HUES48 (cell line): ENCODE measurements around the gene PHRF1.

Experiments
- H3K27ac ChIP-seq: one replicate; pipeline ENCODE4 v1.7.0; 2013; ENCODE audit warnings: low read depth, low read length, inconsistent platforms
- H3K27me3 ChIP-seq: 2 replicates; pipeline ENCODE4 v1.6.1; 2013; ENCODE audit warnings: mild to moderate bottlenecking, low read length; ENCODE audit not compliant: control insufficient read depth, insufficient read depth
- H3K36me3 ChIP-seq: 2 replicates; pipeline ENCODE4 v1.6.1; 2013; ENCODE audit warnings: low read length; ENCODE audit not compliant: control insufficient read depth, insufficient read depth
- H3K4me1 ChIP-seq: 2 replicates; pipeline ENCODE4 v1.6.1; 2013; ENCODE audit warnings: mild to moderate bottlenecking, low read length; ENCODE audit not compliant: control insufficient read depth, insufficient read depth
- H3K4me3 ChIP-seq: 2 replicates; pipeline ENCODE4 v1.5.1; 2013; ENCODE audit warnings: mild to moderate bottlenecking, low read depth, low read length
- H3K9ac ChIP-seq: 2 replicates; pipeline ENCODE4 v1.6.1; 2013; ENCODE audit warnings: mild to moderate bottlenecking, low read depth, low read length, moderate library complexity
- H3K9me3 ChIP-seq: 2 replicates; pipeline ENCODE4 v1.6.1; 2013; ENCODE audit warnings: low read length; ENCODE audit not compliant: control insufficient read depth, insufficient read depth

The PHRF1 gene

DNA sequence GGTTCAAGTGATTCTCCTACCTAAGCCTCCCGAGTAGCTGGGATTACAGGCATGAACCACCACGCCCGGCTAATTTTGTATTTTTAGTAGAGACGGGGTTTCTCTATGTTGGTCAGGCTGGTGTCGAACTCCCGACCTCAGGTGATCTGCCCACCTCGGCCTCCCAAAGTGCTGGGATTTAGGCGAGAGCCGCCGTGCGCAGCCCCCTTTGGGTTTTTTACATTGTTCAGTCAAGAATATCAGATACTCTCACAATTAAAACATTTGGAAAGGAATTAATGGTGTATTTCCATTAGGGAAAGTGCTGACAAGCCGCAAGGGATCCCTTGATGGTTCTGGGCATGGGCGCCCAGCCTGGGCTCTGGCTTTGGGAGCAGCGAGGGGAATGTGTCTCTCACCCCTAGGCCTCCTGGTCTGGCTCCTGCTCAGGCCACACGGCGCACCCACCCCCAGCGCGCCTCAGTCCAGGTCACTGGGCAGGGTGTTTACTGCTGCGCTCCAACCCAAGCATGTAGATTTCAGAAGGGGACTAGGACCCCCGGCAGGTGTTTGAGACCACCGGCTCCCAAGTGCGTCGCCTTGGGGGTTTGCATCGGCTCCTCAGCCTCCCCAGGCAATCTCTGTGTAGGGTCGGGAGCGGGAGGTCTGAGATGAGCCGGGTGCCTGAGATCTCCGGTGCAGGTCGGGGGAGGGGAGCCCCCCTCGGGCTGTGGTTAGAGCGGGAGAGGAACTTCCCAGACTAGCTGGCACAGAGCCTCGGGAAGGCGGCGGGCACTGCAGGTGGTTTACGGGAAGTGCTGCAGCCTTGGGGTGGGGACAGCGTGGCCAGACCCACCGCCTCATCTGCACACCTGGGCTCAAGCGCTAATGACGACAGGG lies 40.3 kb downstream of the PHRF1 start:
- Histone ChIP-seq H3K4me1 (no peaks in the 10 kb centered on the region), H3K4me3 (peak overlapping the region; percentile 81; the same call in 1 of the 2 replicates), H3K9ac (no peak overlapping the region)

GRCh38 chr11:617199-617911 lies 41.1 kb downstream of the PHRF1 start:
- Histone ChIP-seq H3K9me3 (no peaks in the 10 kb centered on the region), H3K4me3 (no peak overlapping the region), H3K4me1 (no peaks in the 10 kb centered on the region), H3K27me3 (no peaks in the 10 kb centered on the region), H3K27ac (no peak overlapping the region), H3K36me3 (peaks cover 15% of the 10 kb centered on the region), H3K9ac (no peak overlapping the region)

More for the DNA sequence above, 40.3 kb downstream of the PHRF1 start:
- H3K27ac ChIP-seq: no peak overlapping the region
- no peaks in the 10 kb centered on the region for H3K9me3 ChIP-seq
- peaks cover 23% of the 10 kb centered on the region for H3K36me3 ChIP-seq
- H3K27me3 ChIP-seq: no peaks in the 10 kb centered on the region

DNA sequence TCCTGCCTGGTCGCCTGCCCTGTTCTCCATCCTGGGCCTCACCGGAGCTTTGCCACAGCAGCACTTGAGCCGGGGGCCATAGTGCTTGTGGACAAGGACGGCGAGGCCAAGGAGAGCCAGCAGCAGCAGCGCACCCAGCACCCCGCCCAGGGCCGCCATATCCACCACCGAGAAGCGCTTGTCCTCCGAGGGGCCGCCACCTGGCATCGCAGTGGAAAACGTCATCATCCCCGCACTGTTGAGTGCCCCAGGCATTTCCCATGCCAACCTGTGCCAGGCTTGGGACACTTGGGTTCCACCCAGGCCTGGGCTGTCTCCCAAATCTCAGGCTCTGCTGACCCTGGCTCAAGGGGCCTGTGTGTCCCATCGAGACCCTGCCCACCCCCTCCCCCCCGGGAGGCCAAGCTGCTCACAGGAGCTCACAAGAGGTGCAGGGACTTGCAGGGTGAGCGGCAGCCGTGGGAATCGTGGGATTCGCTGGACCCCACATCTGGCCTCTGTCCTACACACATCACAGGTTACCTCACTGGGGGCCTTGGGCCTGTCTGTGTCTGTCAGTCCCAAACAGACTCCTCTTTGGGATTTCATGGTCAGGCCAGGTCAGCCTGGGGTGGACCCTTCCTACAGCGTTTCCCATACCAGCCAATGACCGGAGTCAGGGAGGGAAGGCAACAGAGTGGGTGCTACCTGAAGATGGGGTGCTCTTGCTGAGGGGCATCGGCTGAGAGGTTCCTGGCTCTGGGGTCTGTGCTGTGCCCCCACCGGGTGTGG lies 41.8 kb downstream of the PHRF1 start:
- Histone ChIP-seq H3K27me3 (no peaks in the 10 kb centered on the region), H3K9me3 (no peaks in the 10 kb centered on the region), H3K36me3 (peaks cover 7% of the 10 kb centered on the region; the same call in 1 of the 2 replicates), H3K9ac (no peak overlapping the region), H3K4me1 (no peaks in the 10 kb centered on the region), H3K4me3 (no peak overlapping the region), H3K27ac (no peak overlapping the region)

DNA sequence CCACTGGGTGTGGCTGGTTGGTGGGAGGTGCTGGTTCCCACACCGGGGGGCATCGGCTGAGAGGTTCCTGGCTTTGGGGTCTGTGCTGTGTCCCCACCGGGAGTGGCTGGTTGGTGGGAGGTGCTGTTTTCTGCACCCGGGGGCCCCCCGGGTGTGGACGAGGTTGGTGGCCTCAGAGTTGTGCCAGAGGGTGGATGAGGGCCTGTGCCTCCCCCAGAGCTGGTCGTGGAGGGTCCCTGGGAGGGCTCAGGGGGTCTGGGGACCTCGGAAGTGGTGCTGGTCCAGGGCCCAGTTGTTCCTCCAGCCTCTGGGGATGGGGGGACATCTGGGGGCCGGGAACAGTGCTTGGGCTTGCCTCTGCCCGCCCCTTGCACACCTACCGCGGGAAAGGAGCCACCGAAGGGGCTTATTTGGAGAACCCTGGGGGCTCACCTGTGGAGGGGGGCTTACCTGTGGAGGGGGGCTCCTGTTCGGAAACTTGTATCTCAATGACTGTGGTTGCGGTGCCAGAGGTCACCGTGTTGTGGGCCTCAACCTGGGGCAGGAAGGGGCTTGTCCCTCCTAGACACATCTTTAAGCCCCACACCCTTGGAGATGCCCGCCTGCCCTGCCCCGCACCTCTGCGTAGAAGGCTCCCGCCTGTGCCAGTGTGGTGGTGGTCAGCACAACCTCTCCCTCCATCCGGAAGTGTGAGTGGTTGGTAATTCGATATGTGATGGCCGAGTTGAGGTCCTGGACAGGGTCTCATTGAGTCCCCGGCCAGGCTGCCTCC lies 42.8 kb downstream of the PHRF1 start:
- Histone ChIP-seq H3K4me1 (no peaks in the 10 kb centered on the region), H3K27me3 (no peaks in the 10 kb centered on the region), H3K9ac (no peak overlapping the region)

DNA sequence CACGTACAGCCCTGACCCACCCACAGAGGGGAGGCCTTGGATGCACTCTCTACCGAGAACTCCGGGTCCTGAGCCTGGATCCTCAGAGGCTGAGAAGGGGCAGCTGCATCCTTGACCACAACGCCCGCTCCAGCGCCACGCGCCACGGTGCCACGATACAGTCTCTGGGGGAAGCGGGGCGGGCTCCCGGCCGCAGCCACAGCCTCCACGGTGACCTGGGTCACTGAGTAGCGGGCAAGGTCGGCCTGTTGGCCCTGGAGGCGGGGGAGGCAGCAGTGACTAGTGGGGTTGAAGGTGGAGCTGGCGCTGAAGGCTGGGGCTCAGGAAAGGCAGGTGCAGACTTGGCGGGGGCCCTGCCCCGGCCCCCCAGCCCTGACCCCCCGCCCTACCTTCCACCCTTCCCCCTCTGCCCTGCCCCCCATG lies 43.4 kb downstream of the PHRF1 start:
- H3K27me3 ChIP-seq: no peaks in the 10 kb centered on the region

More for the DNA sequence above, 42.8 kb downstream of the PHRF1 start:
- Histone ChIP-seq H3K4me3 (no peak overlapping the region), H3K27ac (no peak overlapping the region), H3K9me3 (no peaks in the 10 kb centered on the region), H3K36me3 (peaks cover 5% of the 10 kb centered on the region; the same call in 1 of the 2 replicates)

GRCh38 chr11:620201-620600 lies 43.9 kb downstream of the PHRF1 start:
- no peaks in the 10 kb centered on the region for H3K27me3 ChIP-seq
- no peaks in the 10 kb centered on the region for H3K4me1 ChIP-seq
- H3K9me3 ChIP-seq: no peaks in the 10 kb centered on the region
- no peak overlapping the region for H3K9ac ChIP-seq
- no peaks in the 10 kb centered on the region; the same call in 1 of the 2 replicates for H3K36me3 ChIP-seq
- H3K4me3 ChIP-seq: no peak overlapping the region
- H3K27ac ChIP-seq: no peak overlapping the region

More for the DNA sequence above, 43.4 kb downstream of the PHRF1 start:
- Histone ChIP-seq H3K9me3 (no peaks in the 10 kb centered on the region), H3K4me1 (no peaks in the 10 kb centered on the region), H3K27ac (no peak overlapping the region), H3K4me3 (no peak overlapping the region), H3K9ac (no peak overlapping the region), H3K36me3 (peaks cover 1% of the 10 kb centered on the region; the same call in 1 of the 2 replicates)

GRCh38 chr11:620935-621814 lies 44.9 kb downstream of the PHRF1 start:
- Histone ChIP-seq H3K4me3 (no peak overlapping the region), H3K27me3 (peaks cover under 1% of the 10 kb centered on the region; the same call in 1 of the 2 replicates), H3K4me1 (no peaks in the 10 kb centered on the region), H3K9ac (no peak overlapping the region), H3K36me3 (no peaks in the 10 kb centered on the region; the same call in 1 of the 2 replicates), H3K27ac (no peak overlapping the region), H3K9me3 (no peaks in the 10 kb centered on the region)

DNA sequence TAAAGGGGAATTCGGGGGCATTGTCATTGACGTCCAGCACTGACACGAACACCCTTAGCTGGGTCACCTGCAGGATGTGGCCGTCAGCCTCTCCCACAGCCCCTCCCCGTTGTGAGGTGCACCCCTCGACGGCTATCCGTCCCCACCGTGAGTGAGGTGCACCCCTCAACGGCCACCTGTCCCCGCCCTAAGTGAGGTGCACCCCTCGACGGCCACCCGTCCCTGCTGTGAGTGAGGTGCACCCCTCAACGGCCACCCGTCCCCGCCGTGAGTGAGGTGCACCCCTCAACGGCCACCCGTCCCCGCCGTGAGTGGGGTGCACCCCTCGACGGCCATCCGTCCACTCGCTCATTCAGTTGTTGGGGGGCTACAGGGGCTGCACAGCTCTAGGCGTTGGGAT lies 45.6 kb downstream of the PHRF1 start:
- Histone ChIP-seq H3K9me3 (no peaks in the 10 kb centered on the region), H3K4me1 (no peaks in the 10 kb centered on the region), H3K27me3 (peaks cover 5% of the 10 kb centered on the region; the same call in 1 of the 2 replicates), H3K9ac (no peak overlapping the region), H3K4me3 (no peak overlapping the region), H3K27ac (no peak overlapping the region), H3K36me3 (no peaks in the 10 kb centered on the region; the same call in 1 of the 2 replicates)

DNA sequence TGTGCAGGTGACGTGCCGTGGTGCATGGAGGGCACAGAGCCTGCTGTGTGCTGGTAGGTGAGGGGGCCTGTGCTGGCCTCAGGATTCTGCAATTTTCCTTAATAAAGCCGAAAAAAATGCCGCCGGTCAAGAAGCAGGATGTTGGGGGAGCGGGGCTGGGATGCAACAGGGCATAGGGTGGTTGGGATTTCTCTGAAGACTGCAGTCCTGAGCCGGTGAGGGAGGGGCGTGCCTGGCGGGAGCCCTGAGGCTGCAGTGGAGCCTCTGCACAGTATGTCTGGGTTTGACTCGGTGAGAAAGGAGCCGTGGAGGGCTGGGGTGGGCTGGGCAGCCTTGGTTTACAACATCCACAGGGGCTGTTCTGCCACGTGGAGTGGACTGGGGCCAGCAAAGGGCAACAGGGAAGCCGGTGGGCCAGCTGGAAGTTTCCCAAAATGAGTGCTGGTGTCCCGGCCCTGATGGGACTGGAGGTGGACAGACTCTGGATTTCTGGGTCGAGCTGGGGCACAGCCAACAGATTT lies 47.1 kb downstream of the PHRF1 start:
- Histone ChIP-seq H3K36me3 (no peaks in the 10 kb centered on the region), H3K9ac (no peak overlapping the region), H3K27ac (no peak overlapping the region), H3K4me1 (no peaks in the 10 kb centered on the region), H3K9me3 (no peaks in the 10 kb centered on the region), H3K27me3 (peaks cover 16% of the 10 kb centered on the region), H3K4me3 (no peak overlapping the region)
